ENCODE data around the gene MAST4.

Gene MAST4

GRCh38 chr5:67011422-67011821 is 415.2 kb downstream of the MAST4 start:
- peak overlapping the region; percentile 15 to 50 for H3K4me3 ChIP-seq (ENCODE audit: low read length in 2 of 2)
- no peaks in the 10 kb centered on the region for H3K27me3 ChIP-seq (ENCODE audit: control insufficient read depth in 1 of 2, insufficient read depth in 2 of 2, low read length in 2 of 2)
- peaks cover 22% of the 10 kb centered on the region for H3K4me1 ChIP-seq (ENCODE audit: control insufficient read depth, insufficient read depth, low read length)
- no peaks in the 10 kb centered on the region for H3K36me3 ChIP-seq (ENCODE audit: control insufficient read depth in 2 of 2, insufficient read depth in 2 of 2, low read length in 2 of 2)
- H3K9ac ChIP-seq (ENCODE audit: low read length in 2 of 2), result peak overlapping the region; percentile 6 to 7
- no peaks in the 10 kb centered on the region for H3K9me3 ChIP-seq (ENCODE audit: control insufficient read depth in 2 of 2, low read length in 2 of 2)
- H3K27ac ChIP-seq (ENCODE audit: low read length), result peak overlapping the region; percentile 64

GRCh38 chr5:67012171-67012570 is 416.0 kb downstream of the MAST4 start:
- no peak overlapping the region for H3K9ac ChIP-seq (ENCODE audit: low read length in 2 of 2)
- H3K27ac ChIP-seq (ENCODE audit: low read length), result no peak overlapping the region
- H3K4me3 ChIP-seq (ENCODE audit: low read length in 2 of 2), result no peak overlapping the region
- H3K4me1 ChIP-seq (ENCODE audit: control insufficient read depth, insufficient read depth, low read length), result peaks cover 18% of the 10 kb centered on the region
- no peaks in the 10 kb centered on the region for H3K36me3 ChIP-seq (ENCODE audit: control insufficient read depth in 2 of 2, insufficient read depth in 2 of 2, low read length in 2 of 2)
- H3K9me3 ChIP-seq (ENCODE audit: control insufficient read depth in 2 of 2, low read length in 2 of 2), result no peaks in the 10 kb centered on the region
- H3K27me3 ChIP-seq (ENCODE audit: control insufficient read depth in 1 of 2, insufficient read depth in 2 of 2, low read length in 2 of 2), result no peaks in the 10 kb centered on the region

GRCh38 chr5:67013719-67014118 is 417.5 kb downstream of the MAST4 start:
- Histone ChIP-seq H3K4me3 (ENCODE audit: low read length in 2 of 2) (no peak overlapping the region), H3K36me3 (ENCODE audit: control insufficient read depth in 2 of 2, insufficient read depth in 2 of 2, low read length in 2 of 2) (no peaks in the 10 kb centered on the region), H3K4me1 (ENCODE audit: control insufficient read depth, insufficient read depth, low read length) (peaks cover 18% of the 10 kb centered on the region), H3K9me3 (ENCODE audit: control insufficient read depth in 2 of 2, low read length in 2 of 2) (no peaks in the 10 kb centered on the region), H3K27ac (ENCODE audit: low read length) (no peak overlapping the region), H3K27me3 (ENCODE audit: control insufficient read depth in 1 of 2, insufficient read depth in 2 of 2, low read length in 2 of 2) (no peaks in the 10 kb centered on the region), H3K9ac (ENCODE audit: low read length in 2 of 2) (no peak overlapping the region)

- Histone ChIP-seq H3K36me3 (ENCODE audit: control insufficient read depth in 2 of 2, insufficient read depth in 2 of 2, low read length in 2 of 2) (no peaks in the 10 kb centered on the region), H3K4me1 (ENCODE audit: control insufficient read depth, insufficient read depth, low read length) (peaks cover 18% of the 10 kb centered on the region), H3K4me3 (ENCODE audit: low read length in 2 of 2) (no peak overlapping the region), H3K27ac (ENCODE audit: low read length) (peak overlapping the region; percentile 58), H3K9ac (ENCODE audit: low read length in 2 of 2) (no peak overlapping the region), H3K27me3 (ENCODE audit: control insufficient read depth in 1 of 2, insufficient read depth in 2 of 2, low read length in 2 of 2) (no peaks in the 10 kb centered on the region), H3K9me3 (ENCODE audit: control insufficient read depth in 2 of 2, low read length in 2 of 2) (no peaks in the 10 kb centered on the region)
These were observed 418.0 kb downstream of the MAST4 start for GRCh38 chr5:67014191-67014590.

GRCh38 chr5:67014957-67015400 is 418.8 kb downstream of the MAST4 start:
- no peaks in the 10 kb centered on the region for H3K27me3 ChIP-seq (ENCODE audit: control insufficient read depth in 1 of 2, insufficient read depth in 2 of 2, low read length in 2 of 2)
- no peaks in the 10 kb centered on the region for H3K36me3 ChIP-seq (ENCODE audit: control insufficient read depth in 2 of 2, insufficient read depth in 2 of 2, low read length in 2 of 2)
- peak overlapping the region; percentile 0 to 60 for H3K4me3 ChIP-seq (ENCODE audit: low read length in 2 of 2)
- peak overlapping the region; percentile 4 to 37 for H3K9ac ChIP-seq (ENCODE audit: low read length in 2 of 2)
- peaks cover 18% of the 10 kb centered on the region for H3K4me1 ChIP-seq (ENCODE audit: control insufficient read depth, insufficient read depth, low read length)
- H3K27ac ChIP-seq (ENCODE audit: low read length), result peak overlapping the region; percentile 58
- H3K9me3 ChIP-seq (ENCODE audit: control insufficient read depth in 2 of 2, low read length in 2 of 2), result no peaks in the 10 kb centered on the region

GRCh38 chr5:67015541-67016191 is 419.5 kb downstream of the MAST4 start:
- peak overlapping the region; percentile 4 to 37 for H3K9ac ChIP-seq (ENCODE audit: low read length in 2 of 2)
- H3K27me3 ChIP-seq (ENCODE audit: control insufficient read depth in 1 of 2, insufficient read depth in 2 of 2, low read length in 2 of 2), result no peaks in the 10 kb centered on the region
- H3K27ac ChIP-seq (ENCODE audit: low read length), result peak overlapping the region; percentile 58
- H3K9me3 ChIP-seq (ENCODE audit: control insufficient read depth in 2 of 2, low read length in 2 of 2), result no peaks in the 10 kb centered on the region
- peaks cover 16% of the 10 kb centered on the region for H3K4me1 ChIP-seq (ENCODE audit: control insufficient read depth, insufficient read depth, low read length)
- peak overlapping the region; percentile 0 to 60 for H3K4me3 ChIP-seq (ENCODE audit: low read length in 2 of 2)
- H3K36me3 ChIP-seq (ENCODE audit: control insufficient read depth in 2 of 2, insufficient read depth in 2 of 2, low read length in 2 of 2), result no peaks in the 10 kb centered on the region

GRCh38 chr5:67019065-67019845 is 423.1 kb downstream of the MAST4 start:
- no peak overlapping the region for H3K27ac ChIP-seq (ENCODE audit: low read length)
- no peaks in the 10 kb centered on the region for H3K27me3 ChIP-seq (ENCODE audit: control insufficient read depth in 1 of 2, insufficient read depth in 2 of 2, low read length in 2 of 2)
- no peaks in the 10 kb centered on the region for H3K36me3 ChIP-seq (ENCODE audit: control insufficient read depth in 2 of 2, insufficient read depth in 2 of 2, low read length in 2 of 2)
- no peak overlapping the region for H3K4me3 ChIP-seq (ENCODE audit: low read length in 2 of 2)
- H3K9me3 ChIP-seq (ENCODE audit: control insufficient read depth in 2 of 2, low read length in 2 of 2), result no peaks in the 10 kb centered on the region
- peaks cover 6% of the 10 kb centered on the region for H3K4me1 ChIP-seq (ENCODE audit: control insufficient read depth, insufficient read depth, low read length)
- no peak overlapping the region for H3K9ac ChIP-seq (ENCODE audit: low read length in 2 of 2)

- Histone ChIP-seq H3K27me3 (ENCODE audit: control insufficient read depth in 1 of 2, insufficient read depth in 2 of 2, low read length in 2 of 2) (no peaks in the 10 kb centered on the region), H3K36me3 (ENCODE audit: control insufficient read depth in 2 of 2, insufficient read depth in 2 of 2, low read length in 2 of 2) (no peaks in the 10 kb centered on the region), H3K9ac (ENCODE audit: low read length in 2 of 2) (no peak overlapping the region), H3K9me3 (ENCODE audit: control insufficient read depth in 2 of 2, low read length in 2 of 2) (no peaks in the 10 kb centered on the region), H3K4me1 (ENCODE audit: control insufficient read depth, insufficient read depth, low read length) (peaks cover 3% of the 10 kb centered on the region), H3K4me3 (ENCODE audit: low read length in 2 of 2) (no peak overlapping the region), H3K27ac (ENCODE audit: low read length) (no peak overlapping the region)
These were observed 424.0 kb downstream of the MAST4 start for GRCh38 chr5:67020096-67020615.

GRCh38 chr5:67021031-67021430 is 424.8 kb downstream of the MAST4 start:
- Histone ChIP-seq H3K4me1 (ENCODE audit: control insufficient read depth, insufficient read depth, low read length) (no peaks in the 10 kb centered on the region), H3K4me3 (ENCODE audit: low read length in 2 of 2) (no peak overlapping the region), H3K36me3 (ENCODE audit: control insufficient read depth in 2 of 2, insufficient read depth in 2 of 2, low read length in 2 of 2) (no peaks in the 10 kb centered on the region), H3K27me3 (ENCODE audit: control insufficient read depth in 1 of 2, insufficient read depth in 2 of 2, low read length in 2 of 2) (no peaks in the 10 kb centered on the region), H3K9ac (ENCODE audit: low read length in 2 of 2) (no peak overlapping the region), H3K27ac (ENCODE audit: low read length) (no peak overlapping the region), H3K9me3 (ENCODE audit: control insufficient read depth in 2 of 2, low read length in 2 of 2) (no peaks in the 10 kb centered on the region)

- Histone ChIP-seq H3K36me3 (ENCODE audit: control insufficient read depth in 2 of 2, insufficient read depth in 2 of 2, low read length in 2 of 2) (no peaks in the 10 kb centered on the region), H3K9ac (ENCODE audit: low read length in 2 of 2) (no peak overlapping the region), H3K27ac (ENCODE audit: low read length) (no peak overlapping the region), H3K9me3 (ENCODE audit: control insufficient read depth in 2 of 2, low read length in 2 of 2) (no peaks in the 10 kb centered on the region), H3K4me3 (ENCODE audit: low read length in 2 of 2) (no peak overlapping the region), H3K4me1 (ENCODE audit: control insufficient read depth, insufficient read depth, low read length) (no peaks in the 10 kb centered on the region), H3K27me3 (ENCODE audit: control insufficient read depth in 1 of 2, insufficient read depth in 2 of 2, low read length in 2 of 2) (no peaks in the 10 kb centered on the region)
These were observed 425.3 kb downstream of the MAST4 start for GRCh38 chr5:67021521-67021920.

GRCh38 chr5:67021962-67022361 is 425.8 kb downstream of the MAST4 start:
- Histone ChIP-seq H3K27me3 (ENCODE audit: control insufficient read depth in 1 of 2, insufficient read depth in 2 of 2, low read length in 2 of 2) (no peaks in the 10 kb centered on the region), H3K4me1 (ENCODE audit: control insufficient read depth, insufficient read depth, low read length) (no peaks in the 10 kb centered on the region), H3K9me3 (ENCODE audit: control insufficient read depth in 2 of 2, low read length in 2 of 2) (no peaks in the 10 kb centered on the region), H3K9ac (ENCODE audit: low read length in 2 of 2) (no peak overlapping the region), H3K4me3 (ENCODE audit: low read length in 2 of 2) (peak overlapping the region in 1 of 2 donors; percentile 9), H3K36me3 (ENCODE audit: control insufficient read depth in 2 of 2, insufficient read depth in 2 of 2, low read length in 2 of 2) (no peaks in the 10 kb centered on the region), H3K27ac (ENCODE audit: low read length) (no peak overlapping the region)

Data from stomach smooth muscle (tissue), 2 donors.